HL-60 (cell line): Measurements from ENCODE around the gene LTN1.

Source experiments
- CTCF ChIP-seq: IDR thresholded peaks from one replicate; pipeline ENCODE4 v1.5.1; 2011; ENCODE audit warnings: low read length, control low read depth, inconsistent platforms; ENCODE audit not compliant: insufficient read depth
- POLR2AphosphoS5 ChIP-seq: IDR thresholded peaks from 2 replicates; pipeline ENCODE4 v1.6.1; 2012; ENCODE audit warnings: low read depth
- REST ChIP-seq: IDR thresholded peaks from 2 replicates; pipeline ENCODE4 v1.6.1; 2012; ENCODE audit warnings: low read depth; ENCODE audit not compliant: insufficient replicate concordance

GRCh38 chr21:28975397-28975796 lies 17.3 kb downstream of the LTN1 start:
- TF ChIP-seq CTCF (no peak), REST (no peak), POLR2AphosphoS5 (no peak)
